ENCODE data around the gene TGFA. TPM values are rescaled to one million over a fixed set of nuclear protein-coding genes. Genes with fewer than 3 reads are reported as not detected.

Gene TGFA
- total RNA-seq, 1 experiment from 2014 or later: 27.7 TPM

GRCh38 chr2:70574109-70574508 is 20.5 kb upstream of the TGFA start:
- Histone ChIP-seq H3K9me2 (ENCODE audit: insufficient read depth) (no peaks in the 10 kb centered on the region), H3K27ac (no peak overlapping the region), H3K4me2 (no peak overlapping the region), H3K27me3 (ENCODE audit: insufficient read depth, low read depth) (no peaks in the 10 kb centered on the region), H3K79me2 (ENCODE audit: low read depth) (no peaks in the 10 kb centered on the region), H3F3A (ENCODE audit: insufficient read depth, low read depth) (no peaks in the 10 kb centered on the region), H3K36me3 (ENCODE audit: low read depth) (no peaks in the 10 kb centered on the region), H3K4me3 (no peak overlapping the region), H3K9me3 (ENCODE audit: insufficient read depth, low read depth) (no peaks in the 10 kb centered on the region), H2AFZ (no peak overlapping the region), H3K4me1 (replicated peaks; ENCODE audit: insufficient read depth) (0 out of 2 replicates have a peak, but pooled peaks cover 5% of the 10 kb centered on the region), H4K20me1 (ENCODE audit: insufficient read depth) (no peaks in the 10 kb centered on the region)
- CTCF ChIA-PET: no interaction called here
- POLR2A ChIA-PET (ENCODE audit: unreplicated experiment): no interaction called here
- no peak for DNase-seq
- intact Hi-C loops (cut with micrococcal nuclease; ENCODE audit: unreplicated experiment): no loop called here
- no TSS peak for BruUV-seq (replicated peaks)
- TF ChIP-seq EZH2 (IDR thresholded peaks at IDR 0.05; ENCODE audit: low read depth) (no peak), CTCF (conservative IDR thresholded peaks at IDR 0.05) (no peak)

- H4K20me1 ChIP-seq (ENCODE audit: insufficient read depth): no peaks in the 10 kb centered on the region
- H3K36me3 ChIP-seq (ENCODE audit: low read depth): no peaks in the 10 kb centered on the region
- POLR2A ChIA-PET (ENCODE audit: unreplicated experiment): interaction anchor here (0.7 kb wide), 1 partner anchor 241 kb away, joined by 5 read pairs; no protein-coding TSS in a partner anchor
- H3K9me3 ChIP-seq (ENCODE audit: insufficient read depth, low read depth): no peaks in the 10 kb centered on the region
- CTCF ChIA-PET: no interaction called here
- H3K79me2 ChIP-seq (ENCODE audit: low read depth): no peaks in the 10 kb centered on the region
- no peaks in the 10 kb centered on the region for H3F3A ChIP-seq (ENCODE audit: insufficient read depth, low read depth)
- BruUV-seq (replicated peaks): no TSS peak
- H3K27ac ChIP-seq: no peak overlapping the region
- intact Hi-C loops (cut with micrococcal nuclease; ENCODE audit: unreplicated experiment): loop anchor here (2.0 kb wide), 1 partner anchor 47 kb away; no protein-coding TSS in a partner anchor
- peak; percentile 63 to 69 for DNase-seq
- H3K4me1 ChIP-seq (replicated peaks; ENCODE audit: insufficient read depth): 0 out of 2 replicates have a peak, but pooled peaks cover 5% of the 10 kb centered on the region
- H3K27me3 ChIP-seq (ENCODE audit: insufficient read depth, low read depth): no peaks in the 10 kb centered on the region
- H2AFZ ChIP-seq: no peak overlapping the region
- no peaks in the 10 kb centered on the region for H3K9me2 ChIP-seq (ENCODE audit: insufficient read depth)
- TF ChIP-seq CTCF (conservative IDR thresholded peaks at IDR 0.05) (no peak), EZH2 (IDR thresholded peaks at IDR 0.05; ENCODE audit: low read depth) (no peak)
- no peak overlapping the region for H3K4me3 ChIP-seq
- H3K4me2 ChIP-seq: no peak overlapping the region
Measured at GRCh38 chr2:70570041-70570661, 16.5 kb upstream of the TGFA start.

- ChIA-PET CTCF (interaction anchor here (0.5 kb wide), 1 partner anchor 69 kb away, joined by 3 read pairs; no protein-coding TSS in a partner anchor), POLR2A (ENCODE audit: unreplicated experiment) (interaction anchor here (0.7 kb wide), 2 partner anchors 16 to 241 kb away, joined by 5 to 6 read pairs; no protein-coding TSS in a partner anchor)
- TF ChIP-seq EZH2 (IDR thresholded peaks at IDR 0.05; ENCODE audit: low read depth): no peak
- Histone ChIP-seq H3F3A (ENCODE audit: insufficient read depth, low read depth) (no peaks in the 10 kb centered on the region), H3K36me3 (ENCODE audit: low read depth) (no peaks in the 10 kb centered on the region), H3K79me2 (ENCODE audit: low read depth) (no peaks in the 10 kb centered on the region), H2AFZ (no peak overlapping the region), H3K4me2 (no peak overlapping the region), H3K27ac (no peak overlapping the region), H3K27me3 (ENCODE audit: insufficient read depth, low read depth) (no peaks in the 10 kb centered on the region), H3K4me3 (no peak overlapping the region), H4K20me1 (ENCODE audit: insufficient read depth) (no peaks in the 10 kb centered on the region), H3K9me2 (ENCODE audit: insufficient read depth) (no peaks in the 10 kb centered on the region), H3K4me1 (replicated peaks; ENCODE audit: insufficient read depth) (0 out of 2 replicates have a peak, but pooled peaks cover 5% of the 10 kb centered on the region), H3K9me3 (ENCODE audit: insufficient read depth, low read depth) (no peaks in the 10 kb centered on the region)
- intact Hi-C loops (cut with micrococcal nuclease; ENCODE audit: unreplicated experiment): no loop called here
- BruUV-seq (replicated peaks): no TSS peak
- no peak for DNase-seq
Measured at GRCh38 chr2:70569559-70569958, 15.9 kb upstream of the TGFA start.
